EH (cell line): ENCODE measurements around the gene BMPR2.
"Not testable (repeated sequence)": the region's sequence is repeated elsewhere in the genome, so short reads cannot be mapped to it uniquely, and the experiment has no call there.

Source experiments
- DNase-seq: peaks from one replicate; pipeline ENCODE4 v3.0.0-alpha.2; 2015; ENCODE audit warnings: low read depth

The BMPR2 gene

DNA sequence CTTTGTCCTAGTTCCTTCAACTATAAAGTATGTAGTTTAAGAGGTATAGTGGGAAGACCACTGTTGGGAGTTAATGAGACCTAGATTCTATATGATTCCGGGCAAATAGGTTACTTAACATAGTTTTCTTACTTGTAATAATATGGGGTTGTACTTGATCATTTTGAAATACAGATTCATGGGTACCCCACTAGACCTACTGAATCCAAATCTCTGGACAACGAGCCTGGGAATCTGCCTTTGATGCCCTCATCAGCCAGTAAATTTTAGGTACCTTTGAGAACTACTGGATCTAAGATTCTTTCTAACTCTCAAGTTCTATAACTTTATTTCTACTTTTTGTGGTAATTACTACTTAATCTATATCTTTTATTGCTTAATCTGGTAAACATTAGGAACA is 6.6 kb downstream of the BMPR2 start:
- DNase-seq = no peak

DNA sequence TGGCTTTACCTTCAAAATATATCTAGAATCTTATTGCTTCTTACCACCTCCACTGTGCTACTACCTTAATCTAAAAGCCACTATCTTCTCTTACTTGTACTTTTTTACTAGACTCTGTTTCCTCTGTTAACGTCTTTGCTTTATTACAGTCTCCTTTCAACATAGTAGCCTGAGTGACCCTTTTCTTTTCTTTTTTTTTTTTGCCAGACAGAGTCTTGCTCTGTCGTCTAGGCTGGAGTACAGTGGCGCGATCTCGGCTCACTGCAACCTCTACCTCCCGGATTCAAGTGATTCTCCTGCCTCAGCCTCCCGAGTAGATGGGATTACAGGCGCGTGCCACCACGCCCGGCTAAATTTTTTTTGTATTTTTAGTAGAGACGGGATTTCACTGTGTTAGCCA is 10.4 kb downstream of the BMPR2 start:
- DNase-seq = not testable (repeated sequence)

DNA sequence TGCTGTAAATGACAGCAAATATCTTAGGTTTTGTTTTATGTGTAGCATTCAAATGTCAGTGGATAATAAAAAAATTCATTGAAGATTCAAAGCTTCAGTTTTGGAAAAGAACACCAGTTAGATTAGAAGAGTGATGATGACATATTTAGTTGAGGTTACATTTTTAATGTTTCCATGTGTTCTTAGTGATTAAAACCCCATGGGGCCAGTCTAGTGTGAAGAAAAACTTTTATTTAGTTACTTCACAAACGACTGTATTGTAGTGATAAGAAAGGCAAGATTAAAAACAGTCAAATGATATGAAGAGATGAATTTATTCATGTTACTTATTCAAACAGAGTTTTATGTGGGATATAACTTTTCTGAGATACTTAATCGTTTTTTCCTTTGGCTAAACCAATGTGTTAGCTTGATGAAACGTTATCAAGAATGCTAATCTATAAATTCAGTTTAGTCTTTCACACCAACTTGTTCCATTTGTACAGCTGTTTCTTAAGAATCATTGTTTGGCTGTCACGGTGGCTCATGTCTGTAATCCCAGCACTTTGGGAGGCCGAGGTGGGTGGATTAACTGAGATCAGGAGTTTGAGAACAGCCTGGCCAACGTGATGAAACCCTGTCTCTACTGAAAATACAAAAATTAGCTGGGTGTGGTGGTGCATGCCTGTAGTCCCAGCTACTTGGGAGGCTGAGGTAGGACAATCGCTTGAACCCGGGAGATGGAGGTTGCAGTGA is 11.6 kb downstream of the BMPR2 start:
- peak; percentile 6 for DNase-seq

DNA sequence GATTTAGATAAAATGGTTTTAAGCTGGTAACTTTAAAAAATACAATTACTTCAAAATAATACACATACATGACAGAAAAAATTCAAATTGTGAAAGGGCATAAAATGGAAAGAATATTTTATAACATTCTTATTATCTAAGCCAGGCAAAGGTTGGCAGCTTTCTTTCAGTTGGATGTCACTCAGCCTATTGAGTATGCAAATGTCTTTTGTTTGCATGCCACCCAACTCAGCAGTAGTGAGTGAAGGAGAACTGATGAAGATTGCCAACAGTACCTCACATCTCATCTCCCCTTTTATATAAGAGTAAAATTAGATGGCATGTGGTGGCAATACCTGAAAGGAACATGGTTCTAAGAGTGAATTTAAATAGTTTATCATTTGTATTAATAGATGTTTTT is 24.8 kb downstream of the BMPR2 start:
- no peak for DNase-seq

DNA sequence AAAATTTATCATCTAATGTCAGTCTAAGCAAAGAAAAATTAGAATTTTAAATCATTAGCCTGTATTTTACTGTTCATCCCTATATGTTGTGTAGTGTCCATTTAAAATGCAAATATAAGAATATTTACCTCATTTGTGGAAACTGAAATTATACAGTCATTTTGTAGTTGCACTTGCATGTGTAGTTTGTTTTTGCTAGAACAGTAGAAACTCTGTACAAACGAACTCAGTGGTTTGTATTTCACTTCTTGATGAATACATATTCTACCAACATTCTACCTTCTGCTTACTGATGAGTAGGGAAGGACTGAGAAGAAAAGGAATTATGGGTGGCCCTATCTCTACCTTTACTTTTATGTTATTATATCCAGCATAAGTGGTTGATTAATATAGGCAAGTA is 29.7 kb downstream of the BMPR2 start:
- no peak for DNase-seq

DNA sequence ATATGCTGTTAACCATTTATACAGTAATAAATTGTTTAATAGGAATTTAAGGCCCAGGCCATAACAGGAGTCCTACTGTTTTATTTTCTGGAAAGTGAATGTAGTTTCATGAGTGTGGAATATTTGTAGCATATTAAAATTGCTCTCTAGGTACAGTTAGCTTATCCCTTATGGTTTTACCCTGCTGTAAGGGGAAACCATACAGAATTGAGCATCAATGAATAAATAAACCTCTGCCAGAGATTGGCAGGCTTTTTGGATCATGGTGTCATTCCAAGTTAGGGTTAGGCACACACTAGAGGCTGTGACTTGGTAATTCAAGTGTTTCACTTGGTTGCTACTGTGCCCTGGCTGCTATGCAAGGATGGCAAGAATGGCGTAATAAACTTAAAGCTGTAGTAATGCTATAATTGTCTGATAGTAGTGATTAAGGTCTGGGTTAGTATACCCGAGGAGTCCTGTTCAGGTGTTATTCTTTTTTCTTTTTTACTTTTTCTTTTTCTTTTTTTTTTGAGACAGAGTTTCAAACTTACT is 30.4 kb downstream of the BMPR2 start:
- DNase-seq = no peak

DNA sequence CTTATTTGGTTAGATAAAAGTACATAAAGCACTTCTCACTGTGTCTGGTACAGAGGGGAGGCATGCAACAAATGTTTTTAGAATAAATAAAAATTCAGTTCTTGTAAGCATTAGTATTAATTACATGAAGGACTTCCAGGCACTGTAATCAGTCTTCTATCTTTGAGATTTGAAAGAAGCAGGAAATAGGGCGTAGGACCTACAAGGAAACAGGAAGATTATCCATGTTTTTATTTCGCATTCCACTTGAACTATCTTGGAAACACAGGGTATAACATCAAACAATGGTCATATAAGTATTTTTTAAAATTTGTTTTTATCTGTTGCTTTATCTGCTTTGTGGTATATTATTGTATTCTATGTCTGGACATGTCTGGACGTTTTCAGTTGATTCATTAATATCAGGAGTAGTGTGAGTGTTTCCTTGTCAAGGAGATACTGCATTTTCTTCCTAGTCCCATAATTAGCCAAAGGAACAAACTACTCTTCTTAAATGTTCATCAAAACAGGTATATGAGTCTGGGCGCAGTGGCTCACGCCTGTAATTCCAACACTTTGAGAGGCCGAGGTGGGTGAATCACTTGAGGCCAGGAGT is 32.5 kb downstream of the BMPR2 start:
- no peak for DNase-seq

DNA sequence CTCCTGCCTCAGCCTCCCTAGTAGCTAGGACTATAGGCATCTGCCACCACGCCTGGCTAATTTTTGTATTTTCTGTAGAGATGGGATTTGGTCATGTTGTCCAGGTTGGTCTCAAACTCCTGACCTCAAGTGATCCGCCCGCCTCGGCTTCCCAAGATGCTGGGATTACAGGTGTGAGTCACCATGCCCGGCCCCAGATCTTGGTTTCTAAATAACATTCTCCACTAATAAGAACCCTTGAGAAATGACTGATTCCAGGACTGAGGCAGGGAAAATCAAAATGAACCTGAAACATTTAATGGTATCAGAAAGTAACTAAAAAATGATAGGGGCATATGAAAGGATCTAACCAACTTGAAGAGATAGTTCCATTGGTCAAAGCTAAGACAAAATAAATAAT is 34.0 kb downstream of the BMPR2 start:
- DNase-seq = no peak

DNA sequence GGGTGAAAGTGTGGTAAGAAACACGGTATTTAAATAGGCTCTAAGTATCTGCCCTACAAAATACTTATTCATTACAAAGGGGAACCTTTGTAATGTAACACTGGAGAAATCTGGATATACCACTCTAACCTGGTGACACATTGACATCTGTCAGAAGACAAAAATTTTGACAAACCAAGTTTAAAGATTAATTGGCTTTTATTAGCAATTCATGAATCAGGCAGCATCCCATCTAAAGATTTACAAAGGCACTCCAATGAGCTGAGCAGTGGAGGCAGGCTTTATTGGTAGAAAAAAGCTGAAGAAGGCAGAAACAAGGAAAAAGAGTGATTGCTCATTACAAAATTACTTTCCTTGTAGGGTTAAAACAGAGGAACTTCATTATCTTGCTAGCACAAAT is 35.0 kb downstream of the BMPR2 start:
- DNase-seq = no peak

DNA sequence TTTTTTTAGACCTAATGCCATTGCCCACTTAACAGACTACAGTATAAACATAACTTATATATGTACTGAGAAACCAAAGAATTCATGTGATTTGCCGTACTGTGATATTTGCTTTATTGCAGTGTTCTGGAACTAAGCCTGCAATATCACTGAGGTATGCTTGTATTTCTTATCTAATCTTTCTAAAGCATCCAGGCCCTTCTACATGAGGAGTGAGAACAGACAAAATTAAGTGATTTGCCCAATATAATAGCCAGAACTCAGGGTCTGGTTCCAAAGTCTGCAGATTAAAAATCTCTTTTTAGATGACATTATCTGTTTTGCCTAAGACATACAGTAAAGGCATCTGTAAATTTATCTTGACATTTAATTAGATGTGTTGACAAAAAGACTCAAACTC is 41.9 kb downstream of the BMPR2 start:
- no peak for DNase-seq

DNA sequence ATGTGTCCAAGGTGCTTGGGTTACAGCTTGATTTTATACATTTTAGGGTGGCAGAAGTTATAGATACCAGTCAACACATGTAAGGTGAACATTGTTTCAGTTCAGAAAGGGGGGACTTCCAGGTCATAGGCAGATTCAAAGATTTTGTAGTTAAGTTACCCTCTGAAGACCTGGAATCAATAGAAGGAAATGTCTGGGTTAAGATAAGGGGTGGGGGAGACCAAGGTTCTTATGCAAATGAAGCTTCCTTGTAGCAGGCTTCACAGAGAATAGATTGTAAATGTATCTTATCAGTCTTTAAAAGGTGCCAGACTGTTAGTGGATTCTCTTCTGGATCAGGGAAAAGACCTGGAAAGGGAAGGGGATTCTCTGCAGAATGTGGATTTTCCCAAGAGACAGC is 42.4 kb downstream of the BMPR2 start:
- DNase-seq = no peak

DNA sequence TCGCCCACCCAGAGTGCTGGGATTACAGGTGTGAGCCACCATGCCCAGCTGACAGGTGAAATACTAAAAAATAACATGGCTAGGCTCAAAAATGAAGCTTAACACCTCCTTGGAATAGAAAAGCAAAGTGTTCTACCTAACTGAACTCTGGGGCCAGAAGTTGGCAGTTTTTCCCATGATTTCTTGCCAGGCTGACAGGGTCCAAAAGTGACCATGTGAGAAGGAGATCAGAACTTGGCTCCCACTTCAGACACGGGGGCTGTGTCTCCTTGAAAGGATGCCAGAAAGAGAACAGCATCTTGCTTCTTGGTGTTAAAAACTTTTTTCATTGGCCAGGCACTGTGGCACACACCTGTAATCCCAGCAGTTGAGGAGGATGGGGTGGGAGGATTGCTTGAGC is 47.0 kb downstream of the BMPR2 start:
- no peak for DNase-seq

DNA sequence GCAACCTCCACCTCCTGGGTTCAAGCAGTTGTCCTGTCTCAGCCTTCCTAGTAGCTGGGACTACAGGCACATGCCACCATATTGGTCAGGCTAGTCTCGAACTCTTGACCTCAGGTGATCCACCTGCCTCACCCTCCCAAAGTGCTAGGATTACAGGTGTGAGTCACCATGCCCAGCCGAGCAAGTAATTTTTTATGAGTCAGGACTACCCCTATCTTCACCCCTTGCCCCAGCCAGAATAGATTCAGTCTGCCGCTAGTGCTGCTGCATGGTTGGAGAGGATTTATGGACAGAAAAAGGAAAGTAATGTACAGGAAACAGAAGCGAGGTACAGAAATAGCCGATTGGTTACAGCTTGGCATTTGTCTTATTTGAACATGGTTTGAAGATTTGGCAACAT is 48.9 kb downstream of the BMPR2 start:
- no peak for DNase-seq

DNA sequence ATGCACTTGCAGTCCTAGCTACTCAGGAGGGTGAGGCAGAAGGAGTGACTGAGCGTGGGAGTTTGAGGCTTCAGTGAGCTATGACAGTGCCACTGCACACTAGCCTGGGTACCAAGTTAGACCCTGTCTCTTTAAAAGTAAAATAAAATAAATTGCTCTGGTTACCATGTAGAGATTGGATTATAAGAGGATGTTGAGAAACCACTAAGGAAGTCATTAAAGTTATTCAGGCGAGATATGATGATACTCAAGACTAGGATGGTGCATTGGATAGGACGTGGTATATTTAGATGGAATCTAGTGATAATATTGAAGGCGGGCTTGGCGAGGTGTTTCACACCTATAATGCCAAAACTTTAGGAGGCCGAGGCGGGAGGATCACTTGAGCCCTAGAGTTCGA is 50.6 kb downstream of the BMPR2 start:
- DNase-seq = no peak

DNA sequence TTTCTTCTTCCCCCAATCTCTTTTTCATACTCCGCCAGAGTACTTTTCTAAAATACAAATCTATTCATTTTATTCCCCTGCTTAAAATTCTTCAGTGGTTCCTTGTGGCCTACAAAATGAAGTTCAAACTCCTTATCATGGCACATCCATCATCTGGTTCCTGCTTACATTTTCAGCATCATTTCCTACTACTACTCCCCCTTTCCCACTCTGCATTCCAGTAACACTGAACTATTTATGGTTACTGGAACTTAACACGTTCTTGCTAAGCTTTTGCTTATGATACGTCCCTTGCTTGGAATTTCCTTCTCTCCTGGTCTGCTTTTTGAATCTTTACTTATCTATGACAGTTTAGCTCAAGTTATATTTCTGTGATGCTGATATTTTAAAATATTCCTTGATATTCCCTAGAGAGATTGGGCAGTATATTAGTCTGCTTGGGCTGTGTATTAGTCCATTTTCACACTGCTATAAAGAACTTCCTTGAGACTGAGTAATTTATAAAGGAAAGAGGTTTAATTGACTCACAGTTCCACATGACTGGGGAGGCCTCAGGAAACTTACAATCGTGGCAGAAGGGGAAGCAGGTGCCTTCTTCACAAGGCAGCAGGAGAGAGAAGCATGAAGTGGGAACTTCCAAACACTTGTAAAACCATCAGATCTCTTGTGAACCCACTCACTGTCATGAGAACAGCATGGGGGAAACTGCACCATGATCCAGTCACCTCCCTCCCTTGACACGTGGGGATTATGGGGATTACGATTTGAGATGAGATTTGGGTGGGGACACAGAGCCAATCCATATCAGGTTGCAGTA is 53.2 kb downstream of the BMPR2 start:
- DNase-seq = peak; percentile 89

DNA sequence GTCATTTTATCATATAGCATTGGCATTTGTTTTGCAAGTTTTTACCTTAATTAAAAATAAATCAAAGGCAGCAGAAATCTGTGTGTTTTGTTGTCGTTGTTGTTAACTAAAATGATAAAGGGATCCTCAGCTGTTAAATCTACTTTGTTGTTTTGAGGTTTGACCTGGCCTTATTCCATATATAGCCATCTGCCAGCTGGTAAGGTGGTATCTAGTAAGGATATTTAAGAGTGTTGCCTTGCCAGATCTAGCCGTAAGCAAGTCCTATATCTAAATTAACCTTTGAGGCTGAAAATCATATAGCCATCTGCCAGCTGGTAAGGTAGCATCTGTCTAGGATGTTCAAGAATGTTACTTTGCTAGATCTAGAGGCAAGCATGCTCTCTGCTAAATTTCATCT is 56.6 kb downstream of the BMPR2 start:
- DNase-seq = no peak

DNA sequence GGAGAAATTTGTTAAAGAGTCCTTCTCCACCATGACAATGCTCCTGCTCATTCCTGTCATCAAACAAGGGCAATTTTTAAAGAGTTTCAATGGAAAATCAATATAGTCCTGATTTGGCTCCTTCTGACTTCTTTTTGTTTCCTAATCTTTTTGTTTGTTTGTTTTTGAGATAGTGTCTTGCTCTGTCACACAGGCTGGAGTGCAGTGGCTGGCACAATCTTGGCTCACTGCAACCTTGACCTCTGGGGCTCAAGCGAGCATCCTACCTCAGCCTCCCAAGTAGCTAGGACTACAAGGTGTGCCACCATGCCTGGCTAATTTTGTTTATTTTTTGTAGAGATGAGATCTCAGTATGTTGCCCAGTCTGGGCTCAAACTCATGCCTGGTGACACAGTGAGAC is 58.3 kb downstream of the BMPR2 start:
- DNase-seq = no peak

DNA sequence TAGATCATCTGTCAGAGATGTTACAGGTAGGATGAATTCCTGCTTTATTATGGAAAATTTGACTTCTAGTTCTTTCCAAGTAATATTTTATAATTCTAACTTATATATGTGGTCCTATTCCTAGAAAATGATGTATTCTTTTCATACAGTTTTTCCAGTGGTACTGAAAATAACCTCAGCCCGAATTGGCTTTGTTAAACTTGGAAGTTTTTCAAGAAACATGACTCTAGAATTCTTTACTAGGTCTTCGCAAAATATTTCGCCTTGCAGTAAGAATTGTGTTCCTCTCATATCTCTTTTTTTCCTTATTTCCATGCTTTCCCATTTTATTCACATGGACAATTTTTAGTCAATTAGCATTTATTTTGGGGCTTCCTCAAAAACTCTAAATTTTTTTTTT is 60.5 kb downstream of the BMPR2 start:
- peak; percentile 11 for DNase-seq

DNA sequence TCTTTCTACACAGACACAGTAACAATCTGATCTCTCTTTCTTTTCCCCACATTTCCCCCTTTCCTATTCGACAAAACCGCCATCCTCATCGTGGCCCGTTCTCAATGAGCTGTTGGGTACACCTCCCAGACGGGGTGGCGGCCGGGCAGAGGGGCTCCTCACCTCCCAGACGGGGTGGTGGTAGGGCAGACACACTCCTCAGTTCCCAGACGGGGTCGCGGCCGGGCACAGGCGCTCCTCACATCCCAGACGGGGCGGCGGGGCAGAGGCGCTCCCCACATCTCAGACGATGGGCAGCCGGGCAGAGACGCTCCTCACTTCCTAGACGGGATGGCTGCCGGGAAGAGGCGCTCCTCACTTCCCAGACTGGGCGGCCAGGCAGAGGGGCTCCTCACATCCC is 64.0 kb downstream of the BMPR2 start:
- not testable (repeated sequence) for DNase-seq

DNA sequence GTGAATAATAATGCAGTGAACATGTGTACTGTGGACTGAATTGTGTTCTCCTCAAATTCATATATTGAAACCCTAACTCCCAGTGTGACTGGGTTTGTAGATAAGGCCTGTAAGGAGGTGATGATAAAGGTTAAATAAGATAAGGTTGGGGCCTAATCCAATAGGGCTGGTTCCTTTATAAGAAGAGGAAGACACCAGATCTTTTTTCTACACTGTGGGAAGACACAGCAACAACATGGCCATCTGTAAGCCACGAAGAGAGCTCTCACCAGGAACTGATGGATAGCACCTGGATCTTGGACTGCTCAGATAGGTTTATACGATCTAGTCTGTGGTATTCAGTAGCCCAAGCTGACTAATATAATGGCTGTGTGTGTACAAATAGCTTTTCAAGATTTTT is 66.8 kb downstream of the BMPR2 start:
- no peak for DNase-seq

DNA sequence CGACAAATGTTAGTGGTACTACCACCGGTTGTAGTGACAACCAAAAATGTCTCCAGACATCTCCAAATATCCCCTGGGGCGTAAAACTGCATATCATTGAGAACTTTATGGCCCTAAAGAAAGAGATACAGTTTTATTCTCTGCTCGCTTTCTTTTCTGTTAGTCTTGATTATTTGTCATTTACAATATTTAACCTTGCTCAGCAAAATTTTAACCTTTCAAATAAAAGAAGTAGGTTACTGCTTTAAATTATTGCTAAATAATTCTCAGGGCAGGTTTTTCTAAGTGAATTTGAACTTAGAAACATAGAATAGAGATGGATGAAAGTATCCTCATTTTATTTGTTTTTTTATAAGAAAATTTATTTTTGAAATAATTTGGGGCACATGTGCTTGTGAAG is 67.9 kb downstream of the BMPR2 start:
- DNase-seq = no peak

DNA sequence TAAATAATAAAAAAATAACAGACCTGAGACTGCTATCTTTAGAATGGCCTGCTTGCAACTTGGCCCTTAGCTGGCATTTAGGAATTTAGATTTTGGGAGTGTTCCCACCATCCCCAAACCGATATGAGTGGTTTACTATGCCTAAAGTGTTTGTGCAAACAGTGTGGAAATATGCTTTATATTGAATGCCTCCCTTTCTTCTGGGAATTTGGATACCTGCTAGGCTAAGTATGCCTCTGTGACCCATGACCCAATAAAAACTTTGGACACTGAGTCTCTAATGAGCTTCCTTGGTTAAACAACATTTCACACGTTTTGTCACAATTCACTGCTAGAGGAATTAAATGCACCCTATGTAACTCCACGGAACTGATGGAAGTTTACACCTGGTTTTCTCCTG is 73.2 kb downstream of the BMPR2 start:
- DNase-seq = no peak

DNA sequence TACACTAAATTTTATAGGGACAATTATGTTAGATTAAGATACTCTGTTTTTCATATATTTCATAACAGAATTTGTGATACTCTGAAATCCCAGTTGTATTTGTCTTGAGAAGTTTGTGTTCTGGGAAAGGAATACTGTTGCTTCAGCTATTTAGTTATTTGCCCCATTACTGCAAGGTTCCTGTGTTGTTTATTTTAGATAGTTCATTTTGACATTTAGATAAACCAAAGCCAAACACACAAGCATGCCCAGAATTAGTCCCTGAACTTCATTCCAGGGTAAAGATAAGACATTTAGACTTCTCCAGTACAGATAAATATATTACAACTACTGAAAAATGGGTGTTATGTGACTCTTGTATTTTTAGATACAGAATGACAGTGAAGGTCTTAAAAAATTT is 74.7 kb downstream of the BMPR2 start:
- peak; percentile 24 for DNase-seq
